SK-N-SH treated with all-trans-retinoic acid at 6 μM for 48 hours (cell line): ENCODE results near the gene KAT6B.

Experiments used
- ATAC-seq: fragments of 200-7000 bp; cut with Tn5 transposase; 3 replicates; pipeline ENCODE4 v1.9.1; 2020; ENCODE audit warnings: mild to moderate bottlenecking, moderate library complexity
- ARNTL ChIP-seq: fragments of 450-650 bp; formaldehyde crosslinking; IDR thresholded peaks from 2 replicates; pipeline ENCODE4 v1.5.0; 2020; ENCODE audit warnings: low read depth, mild to moderate bottlenecking, moderate library complexity, borderline replicate concordance
- BACH2 ChIP-seq: fragments of 250-450 bp; sonication (Bioruptor Pico); IDR thresholded peaks from 2 replicates; pipeline ENCODE4 v1.9.0; 2021; ENCODE audit warnings: mild to moderate bottlenecking, borderline replicate concordance
- CSDC2 ChIP-seq: fragments of 250-450 bp; sonication (Bioruptor Pico); IDR thresholded peaks from 2 replicates; pipeline ENCODE4 v1.5.0; 2020; ENCODE audit warnings: mild to moderate bottlenecking, moderate library complexity
- ESRRG ChIP-seq: fragments of 250-450 bp; sonication (Bioruptor Pico); IDR thresholded peaks from 2 replicates; pipeline ENCODE4 v1.6.1; 2021; ENCODE audit warnings: mild to moderate bottlenecking
- GLIS3 ChIP-seq: fragments of 250-450 bp; sonication (Bioruptor Pico); IDR thresholded peaks from 2 replicates; pipeline ENCODE4 v1.5.0; 2020; ENCODE audit warnings: mild to moderate bottlenecking, moderate library complexity
- ISL1 ChIP-seq: fragments of 250-450 bp; sonication (Bioruptor Pico); IDR thresholded peaks from 2 replicates; pipeline ENCODE4 v2.1.2; 2022; ENCODE audit warnings: mild to moderate bottlenecking, moderate library complexity
- OSR1 ChIP-seq: fragments of 250-450 bp; sonication (Bioruptor Pico); IDR thresholded peaks from 2 replicates; pipeline ENCODE4 v1.8.0; 2022; ENCODE audit warnings: moderate library complexity, mild to moderate bottlenecking, inconsistent platforms
- PPARA ChIP-seq: fragments of 250-450 bp; sonication (Bioruptor Pico); IDR thresholded peaks from 2 replicates; pipeline ENCODE4 v1.5.0; 2020; ENCODE audit warnings: mild to moderate bottlenecking, borderline replicate concordance
- RARB ChIP-seq: fragments of 250-450 bp; sonication (Bioruptor Pico); IDR thresholded peaks from 2 replicates; pipeline ENCODE4 v1.8.0; 2021; ENCODE audit warnings: mild to moderate bottlenecking, moderate library complexity
- SNAI2 ChIP-seq: fragments of 250-450 bp; sonication (Bioruptor Pico); IDR thresholded peaks from 2 replicates; pipeline ENCODE4 v1.5.0; 2020; ENCODE audit warnings: mild to moderate bottlenecking, moderate library complexity
- TCF4 ChIP-seq: fragments of 250-450 bp; sonication (Bioruptor Pico); IDR thresholded peaks from 2 replicates; pipeline ENCODE4 v1.8.0; 2021; ENCODE audit warnings: mild to moderate bottlenecking, moderate library complexity, borderline replicate concordance
- TOX ChIP-seq: fragments of 250-450 bp; sonication (Bioruptor Pico); IDR thresholded peaks from 2 replicates; pipeline ENCODE4 v1.8.0; 2021; ENCODE audit warnings: mild to moderate bottlenecking, moderate library complexity, borderline replicate concordance
- ZC3H10 ChIP-seq: fragments of 250-450 bp; sonication (Bioruptor Pico); IDR thresholded peaks from 2 replicates; pipeline ENCODE4 v1.5.1; 2021; ENCODE audit warnings: mild to moderate bottlenecking, moderate library complexity
- ZFP3 ChIP-seq: fragments of 250-450 bp; sonication (Bioruptor Pico); IDR thresholded peaks from 2 replicates; pipeline ENCODE4 v1.5.0; 2020; ENCODE audit warnings: mild to moderate bottlenecking, moderate library complexity
- ZFP30 ChIP-seq: fragments of 450-650 bp; formaldehyde crosslinking; IDR thresholded peaks from 2 replicates; pipeline ENCODE4 v1.5.0; 2022; ENCODE audit warnings: mild to moderate bottlenecking, moderate library complexity
- ZNF565 ChIP-seq: fragments of 450-650 bp; formaldehyde crosslinking; conservative IDR thresholded peaks from 2 replicates; pipeline ENCODE4 v1.5.0; 2020; ENCODE audit warnings: low read depth, mild to moderate bottlenecking, moderate library complexity
- ZNF70 ChIP-seq: fragments of 450-650 bp; formaldehyde crosslinking; IDR thresholded peaks from 2 replicates; pipeline ENCODE4 v1.5.0; 2020; ENCODE audit warnings: mild to moderate bottlenecking, moderate library complexity
- ZNF8 ChIP-seq: fragments of 450-650 bp; formaldehyde crosslinking; IDR thresholded peaks from 2 replicates; pipeline ENCODE4 v1.5.0; 2020; ENCODE audit warnings: mild to moderate bottlenecking, moderate library complexity
- TF ChIP-seq, protein P1 (sequence below): fragments of 250-450 bp; sonication (Bioruptor Pico); IDR thresholded peaks from 2 replicates; pipeline ENCODE4 v1.5.1; 2020; ENCODE audit warnings: low read depth, mild to moderate bottlenecking, moderate library complexity
- TF ChIP-seq, protein P2 (sequence below): fragments of 250-450 bp; sonication (Bioruptor Pico); IDR thresholded peaks from 2 replicates; pipeline ENCODE4 v1.8.0; 2020; ENCODE audit warnings: mild to moderate bottlenecking, moderate library complexity, borderline replicate concordance
- TF ChIP-seq, protein P3 (sequence below): fragments of 250-450 bp; sonication (Bioruptor Pico); IDR thresholded peaks from 2 replicates; pipeline ENCODE4 v1.8.0; 2021; ENCODE audit warnings: low read depth, mild to moderate bottlenecking, moderate library complexity, borderline replicate concordance
- TF ChIP-seq, protein P4 (sequence below): fragments of 250-450 bp; sonication (Bioruptor Pico); IDR thresholded peaks from 2 replicates; pipeline ENCODE4 v1.5.1; 2021; ENCODE audit warnings: mild to moderate bottlenecking, moderate library complexity

The KAT6B gene

DNA sequence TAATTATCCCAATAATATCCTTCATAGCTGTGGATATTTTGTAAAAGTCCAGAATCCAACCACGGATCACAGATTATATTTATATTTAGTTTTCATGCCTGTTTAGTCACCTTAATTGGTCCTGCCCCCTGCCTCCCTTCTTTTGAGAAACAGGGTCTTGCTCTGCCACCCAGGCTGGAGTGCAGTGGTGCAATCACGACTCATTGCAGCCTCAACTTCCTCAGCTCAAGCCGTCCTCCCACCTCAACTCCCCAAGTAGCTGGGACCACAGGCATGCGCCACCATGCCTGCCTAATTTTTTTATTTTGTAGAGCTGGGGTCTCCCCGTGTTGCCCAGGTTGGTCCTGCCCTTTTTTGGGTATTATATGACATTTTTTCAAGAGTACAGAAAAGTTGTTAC, 129.4 kb downstream of the KAT6B start (continued):
- no peak for TF ChIP-seq ZNF70
- TF ChIP-seq, protein P1, sequence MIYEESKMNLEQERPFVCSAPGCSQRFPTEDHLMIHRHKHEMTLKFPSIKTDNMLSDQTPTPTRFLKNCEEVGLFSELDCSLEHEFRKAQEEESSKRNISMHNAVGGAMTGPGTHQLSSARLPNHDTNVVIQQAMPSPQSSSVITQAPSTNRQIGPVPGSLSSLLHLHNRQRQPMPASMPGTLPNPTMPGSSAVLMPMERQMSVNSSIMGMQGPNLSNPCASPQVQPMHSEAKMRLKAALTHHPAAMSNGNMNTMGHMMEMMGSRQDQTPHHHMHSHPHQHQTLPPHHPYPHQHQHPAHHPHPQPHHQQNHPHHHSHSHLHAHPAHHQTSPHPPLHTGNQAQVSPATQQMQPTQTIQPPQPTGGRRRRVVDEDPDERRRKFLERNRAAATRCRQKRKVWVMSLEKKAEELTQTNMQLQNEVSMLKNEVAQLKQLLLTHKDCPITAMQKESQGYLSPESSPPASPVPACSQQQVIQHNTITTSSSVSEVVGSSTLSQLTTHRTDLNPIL (CRISPR knock-in tag) = no peak
- TF ChIP-seq, protein P2, sequence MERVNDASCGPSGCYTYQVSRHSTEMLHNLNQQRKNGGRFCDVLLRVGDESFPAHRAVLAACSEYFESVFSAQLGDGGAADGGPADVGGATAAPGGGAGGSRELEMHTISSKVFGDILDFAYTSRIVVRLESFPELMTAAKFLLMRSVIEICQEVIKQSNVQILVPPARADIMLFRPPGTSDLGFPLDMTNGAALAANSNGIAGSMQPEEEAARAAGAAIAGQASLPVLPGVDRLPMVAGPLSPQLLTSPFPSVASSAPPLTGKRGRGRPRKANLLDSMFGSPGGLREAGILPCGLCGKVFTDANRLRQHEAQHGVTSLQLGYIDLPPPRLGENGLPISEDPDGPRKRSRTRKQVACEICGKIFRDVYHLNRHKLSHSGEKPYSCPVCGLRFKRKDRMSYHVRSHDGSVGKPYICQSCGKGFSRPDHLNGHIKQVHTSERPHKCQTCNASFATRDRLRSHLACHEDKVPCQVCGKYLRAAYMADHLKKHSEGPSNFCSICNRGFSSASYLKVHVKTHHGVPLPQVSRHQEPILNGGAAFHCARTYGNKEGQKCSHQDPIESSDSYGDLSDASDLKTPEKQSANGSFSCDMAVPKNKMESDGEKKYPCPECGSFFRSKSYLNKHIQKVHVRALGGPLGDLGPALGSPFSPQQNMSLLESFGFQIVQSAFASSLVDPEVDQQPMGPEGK (CRISPR knock-in tag) = no peak
- TF ChIP-seq, all 23 proteins: peak for 0

DNA sequence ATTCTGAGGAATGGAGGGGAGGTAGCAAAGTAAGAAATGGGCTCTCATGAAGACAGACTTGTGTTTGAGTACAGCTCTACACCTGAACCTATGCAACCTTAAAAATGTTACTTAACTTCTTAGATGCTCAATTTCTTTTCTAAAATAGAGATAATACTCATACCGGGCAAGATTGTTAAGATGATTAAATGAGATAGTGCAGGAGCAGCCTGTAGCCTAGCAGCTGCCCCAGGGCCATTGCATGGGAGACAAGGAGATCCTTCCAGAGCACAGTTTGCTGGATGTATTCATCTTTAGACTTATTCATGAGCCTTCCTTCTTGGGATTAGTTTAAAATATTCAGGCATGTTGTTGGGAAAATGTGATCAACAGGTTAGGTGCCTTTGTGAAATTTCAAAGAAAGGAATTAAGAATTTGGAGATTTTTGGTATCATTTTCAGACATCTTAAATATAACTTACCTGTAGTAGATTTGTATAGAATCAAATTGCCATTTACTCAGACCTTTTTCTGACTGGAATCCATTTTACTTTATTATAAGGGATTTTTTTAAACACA, 130.2 kb downstream of the KAT6B start:
- TF ChIP-seq, protein P1 (CRISPR knock-in tag) = no peak
- TF ChIP-seq, protein P3, sequence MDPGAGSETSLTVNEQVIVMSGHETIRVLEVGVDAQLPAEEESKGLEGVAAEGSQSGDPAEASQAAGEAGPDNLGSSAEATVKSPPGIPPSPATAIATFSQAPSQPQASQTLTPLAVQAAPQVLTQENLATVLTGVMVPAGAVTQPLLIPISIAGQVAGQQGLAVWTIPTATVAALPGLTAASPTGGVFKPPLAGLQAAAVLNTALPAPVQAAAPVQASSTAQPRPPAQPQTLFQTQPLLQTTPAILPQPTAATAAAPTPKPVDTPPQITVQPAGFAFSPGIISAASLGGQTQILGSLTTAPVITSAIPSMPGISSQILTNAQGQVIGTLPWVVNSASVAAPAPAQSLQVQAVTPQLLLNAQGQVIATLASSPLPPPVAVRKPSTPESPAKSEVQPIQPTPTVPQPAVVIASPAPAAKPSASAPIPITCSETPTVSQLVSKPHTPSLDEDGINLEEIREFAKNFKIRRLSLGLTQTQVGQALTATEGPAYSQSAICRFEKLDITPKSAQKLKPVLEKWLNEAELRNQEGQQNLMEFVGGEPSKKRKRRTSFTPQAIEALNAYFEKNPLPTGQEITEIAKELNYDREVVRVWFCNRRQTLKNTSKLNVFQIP = no peak
- 0 out of 2 replicates have a peak, but pooled peaks have one; percentile 8 for TF ChIP-seq GLIS3 (CRISPR knock-in tag)
- TF ChIP-seq RARB (CRISPR knock-in tag) = no peak
- TF ChIP-seq ZC3H10 (CRISPR knock-in tag) = no peak
- 0 out of 2 replicates have a peak, but pooled peaks have one; percentile 40 for TF ChIP-seq CSDC2
- no peak for TF ChIP-seq ESRRG
- no peak for TF ChIP-seq TOX
- TF ChIP-seq ZNF70 = no peak
- no peak for TF ChIP-seq ARNTL (CRISPR knock-in tag)
- no peak for TF ChIP-seq SNAI2 (CRISPR knock-in tag)
- no peak for TF ChIP-seq PPARA (CRISPR knock-in tag)
- no peak for TF ChIP-seq ISL1
- TF ChIP-seq ZFP30 (CRISPR knock-in tag) = no peak
- no peak for TF ChIP-seq TCF4
- TF ChIP-seq, protein P2 (CRISPR knock-in tag) = no peak
- ATAC-seq = no peak

DNA sequence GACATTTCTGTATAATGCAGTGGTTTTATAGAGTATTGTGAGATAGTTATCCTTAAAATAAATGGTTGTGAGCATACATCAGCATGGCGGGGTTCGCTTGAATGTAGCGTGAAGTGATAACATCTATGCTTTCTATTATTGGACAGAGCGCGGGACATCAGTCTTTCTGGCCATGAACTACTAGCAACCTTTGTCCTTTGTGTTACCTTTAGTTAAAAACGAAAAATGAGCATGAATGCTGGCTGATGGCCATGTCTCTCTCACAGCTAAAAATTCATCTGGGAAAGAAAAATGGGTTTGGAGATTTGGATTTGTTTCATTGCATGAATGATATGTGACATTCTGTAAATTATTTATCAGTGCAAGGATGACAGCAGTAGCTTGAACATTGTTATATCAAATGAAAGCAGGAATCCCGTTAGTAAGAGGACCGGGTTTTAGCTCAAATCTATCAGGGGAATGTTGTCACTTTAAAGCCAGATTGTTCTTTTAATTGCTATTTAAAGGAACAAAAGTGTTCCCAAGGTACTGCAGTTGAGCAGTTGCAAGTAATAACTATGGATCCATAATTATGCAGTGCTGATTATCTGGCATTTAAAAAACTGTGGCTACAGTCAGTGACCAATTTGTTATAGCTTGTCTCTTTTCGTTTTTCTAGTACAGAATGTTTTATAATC, 131.0 kb downstream of the KAT6B start:
- peak; percentile 53; the same call in 2 of the 3 replicates for ATAC-seq
- TF ChIP-seq TOX (no peak; the same call in 1 of the 2 replicates), ARNTL (CRISPR knock-in tag) (0 out of 2 replicates have a peak, but pooled peaks have one; percentile 44), PPARA (CRISPR knock-in tag) (peak; percentile 54; the same call in 1 of the 2 replicates), ZNF8 (CRISPR knock-in tag) (peak; percentile 9; the same call in 1 of the 2 replicates), ZFP3 (peak; percentile 69; the same call in 1 of the 2 replicates), CSDC2 (no peak), ZFP30 (CRISPR knock-in tag) (no peak), ISL1 (peak; percentile 79), ZNF70 (peak; percentile 65; the same call in 1 of the 2 replicates), ZC3H10 (CRISPR knock-in tag) (no peak), RARB (CRISPR knock-in tag) (peak; percentile 42; the same call in 1 of the 2 replicates), SNAI2 (CRISPR knock-in tag) (0 out of 2 replicates have a peak, but pooled peaks have one; percentile 32), BACH2 (CRISPR knock-in tag) (0 out of 2 replicates have a peak, but pooled peaks have one; percentile 36), OSR1 (CRISPR knock-in tag) (no peak), ZNF565 (CRISPR knock-in tag) (no peak)
- TF ChIP-seq, protein P2 (CRISPR knock-in tag) = 0 out of 2 replicates have a peak, but pooled peaks have one; percentile 33
- TF ChIP-seq, protein P4, sequence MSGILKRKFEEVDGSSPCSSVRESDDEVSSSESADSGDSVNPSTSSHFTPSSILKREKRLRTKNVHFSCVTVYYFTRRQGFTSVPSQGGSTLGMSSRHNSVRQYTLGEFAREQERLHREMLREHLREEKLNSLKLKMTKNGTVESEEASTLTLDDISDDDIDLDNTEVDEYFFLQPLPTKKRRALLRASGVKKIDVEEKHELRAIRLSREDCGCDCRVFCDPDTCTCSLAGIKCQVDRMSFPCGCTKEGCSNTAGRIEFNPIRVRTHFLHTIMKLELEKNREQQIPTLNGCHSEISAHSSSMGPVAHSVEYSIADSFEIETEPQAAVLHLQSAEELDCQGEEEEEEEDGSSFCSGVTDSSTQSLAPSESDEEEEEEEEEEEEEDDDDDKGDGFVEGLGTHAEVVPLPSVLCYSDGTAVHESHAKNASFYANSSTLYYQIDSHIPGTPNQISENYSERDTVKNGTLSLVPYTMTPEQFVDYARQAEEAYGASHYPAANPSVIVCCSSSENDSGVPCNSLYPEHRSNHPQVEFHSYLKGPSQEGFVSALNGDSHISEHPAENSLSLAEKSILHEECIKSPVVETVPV (CRISPR knock-in tag) = peak; percentile 13; the same call in 1 of the 2 replicates
- TF ChIP-seq, protein P3 = peak; percentile 53; the same call in 1 of the 2 replicates
